SK-N-SH treated with all-trans-retinoic acid at 6 μM for 48 hours (cell line): Measurements from ENCODE around the gene MESP1.

Source experiments
- GLIS3 ChIP-seq: fragments of 250-450 bp; sonication (Bioruptor Pico); IDR thresholded peaks from 2 replicates; pipeline ENCODE4 v1.5.0; 2020; ENCODE audit warnings: mild to moderate bottlenecking, moderate library complexity
- ISL1 ChIP-seq: fragments of 250-450 bp; sonication (Bioruptor Pico); IDR thresholded peaks from 2 replicates; pipeline ENCODE4 v2.1.2; 2022; ENCODE audit warnings: mild to moderate bottlenecking, moderate library complexity
- PATZ1 ChIP-seq: fragments of 250-450 bp; sonication (Bioruptor Pico); IDR thresholded peaks from 2 replicates; pipeline ENCODE4 v1.8.0; 2020; ENCODE audit warnings: mild to moderate bottlenecking, moderate library complexity, borderline replicate concordance
- RARB ChIP-seq: fragments of 250-450 bp; sonication (Bioruptor Pico); IDR thresholded peaks from 2 replicates; pipeline ENCODE4 v1.8.0; 2021; ENCODE audit warnings: mild to moderate bottlenecking, moderate library complexity
- SNAI2 ChIP-seq: fragments of 250-450 bp; sonication (Bioruptor Pico); IDR thresholded peaks from 2 replicates; pipeline ENCODE4 v1.5.0; 2020; ENCODE audit warnings: mild to moderate bottlenecking, moderate library complexity
- TCF4 ChIP-seq: fragments of 250-450 bp; sonication (Bioruptor Pico); IDR thresholded peaks from 2 replicates; pipeline ENCODE4 v1.8.0; 2021; ENCODE audit warnings: mild to moderate bottlenecking, moderate library complexity, borderline replicate concordance
- TSHZ2 ChIP-seq: fragments of 250-450 bp; sonication (Bioruptor Pico); IDR thresholded peaks from 2 replicates; pipeline ENCODE4 v1.5.0; 2020; ENCODE audit warnings: mild to moderate bottlenecking, moderate library complexity
- ZFP3 ChIP-seq: fragments of 250-450 bp; sonication (Bioruptor Pico); IDR thresholded peaks from 2 replicates; pipeline ENCODE4 v1.5.0; 2020; ENCODE audit warnings: mild to moderate bottlenecking, moderate library complexity
- ZFP30 ChIP-seq: fragments of 450-650 bp; formaldehyde crosslinking; IDR thresholded peaks from 2 replicates; pipeline ENCODE4 v1.5.0; 2022; ENCODE audit warnings: mild to moderate bottlenecking, moderate library complexity
- TF ChIP-seq, protein P1 (sequence below): fragments of 250-450 bp; sonication (Bioruptor Pico); IDR thresholded peaks from 2 replicates; pipeline ENCODE4 v1.8.0; 2021; ENCODE audit warnings: low read depth, mild to moderate bottlenecking, moderate library complexity, borderline replicate concordance
- TF ChIP-seq, protein P2 (sequence below): fragments of 250-450 bp; sonication (Bioruptor Pico); IDR thresholded peaks from 2 replicates; pipeline ENCODE4 v1.5.1; 2020; ENCODE audit warnings: low read depth, mild to moderate bottlenecking, moderate library complexity

GRCh38 chr15:89790661-89791060, 39.6 kb upstream of the MESP1 start:
- TF ChIP-seq ZFP3 (CRISPR knock-in tag) (no peak), SNAI2 (CRISPR knock-in tag) (no peak), ZFP30 (CRISPR knock-in tag) (no peak), TCF4 (CRISPR knock-in tag) (no peak), TSHZ2 (CRISPR knock-in tag) (no peak), ISL1 (CRISPR knock-in tag) (no peak), PATZ1 (CRISPR knock-in tag) (no peak), GLIS3 (no peak), RARB (no peak)
- TF ChIP-seq, protein P1, sequence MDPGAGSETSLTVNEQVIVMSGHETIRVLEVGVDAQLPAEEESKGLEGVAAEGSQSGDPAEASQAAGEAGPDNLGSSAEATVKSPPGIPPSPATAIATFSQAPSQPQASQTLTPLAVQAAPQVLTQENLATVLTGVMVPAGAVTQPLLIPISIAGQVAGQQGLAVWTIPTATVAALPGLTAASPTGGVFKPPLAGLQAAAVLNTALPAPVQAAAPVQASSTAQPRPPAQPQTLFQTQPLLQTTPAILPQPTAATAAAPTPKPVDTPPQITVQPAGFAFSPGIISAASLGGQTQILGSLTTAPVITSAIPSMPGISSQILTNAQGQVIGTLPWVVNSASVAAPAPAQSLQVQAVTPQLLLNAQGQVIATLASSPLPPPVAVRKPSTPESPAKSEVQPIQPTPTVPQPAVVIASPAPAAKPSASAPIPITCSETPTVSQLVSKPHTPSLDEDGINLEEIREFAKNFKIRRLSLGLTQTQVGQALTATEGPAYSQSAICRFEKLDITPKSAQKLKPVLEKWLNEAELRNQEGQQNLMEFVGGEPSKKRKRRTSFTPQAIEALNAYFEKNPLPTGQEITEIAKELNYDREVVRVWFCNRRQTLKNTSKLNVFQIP (CRISPR knock-in tag), result no peak
- TF ChIP-seq, protein P2, sequence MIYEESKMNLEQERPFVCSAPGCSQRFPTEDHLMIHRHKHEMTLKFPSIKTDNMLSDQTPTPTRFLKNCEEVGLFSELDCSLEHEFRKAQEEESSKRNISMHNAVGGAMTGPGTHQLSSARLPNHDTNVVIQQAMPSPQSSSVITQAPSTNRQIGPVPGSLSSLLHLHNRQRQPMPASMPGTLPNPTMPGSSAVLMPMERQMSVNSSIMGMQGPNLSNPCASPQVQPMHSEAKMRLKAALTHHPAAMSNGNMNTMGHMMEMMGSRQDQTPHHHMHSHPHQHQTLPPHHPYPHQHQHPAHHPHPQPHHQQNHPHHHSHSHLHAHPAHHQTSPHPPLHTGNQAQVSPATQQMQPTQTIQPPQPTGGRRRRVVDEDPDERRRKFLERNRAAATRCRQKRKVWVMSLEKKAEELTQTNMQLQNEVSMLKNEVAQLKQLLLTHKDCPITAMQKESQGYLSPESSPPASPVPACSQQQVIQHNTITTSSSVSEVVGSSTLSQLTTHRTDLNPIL (CRISPR knock-in tag), result no peak
